Stimulated activated CD4-positive, alpha-beta T cell treated with anti-CD3 and anti-CD28 coated beads, TNF-alpha, amount 100 ng/mL, for 4 hours (primary cell): ENCODE data around the gene MUC4.
"Not testable (repeated sequence)": the region's sequence is repeated elsewhere in the genome, so short reads cannot be mapped to it uniquely, and the experiment has no call there.

Experiments
- DNase-seq, 3 experiments: peaks; one replicate each; pipeline ENCODE4 v3.0.0-alpha.2; 2020; ENCODE audit warnings: low read depth in 3 of 3

Gene MUC4

DNA sequence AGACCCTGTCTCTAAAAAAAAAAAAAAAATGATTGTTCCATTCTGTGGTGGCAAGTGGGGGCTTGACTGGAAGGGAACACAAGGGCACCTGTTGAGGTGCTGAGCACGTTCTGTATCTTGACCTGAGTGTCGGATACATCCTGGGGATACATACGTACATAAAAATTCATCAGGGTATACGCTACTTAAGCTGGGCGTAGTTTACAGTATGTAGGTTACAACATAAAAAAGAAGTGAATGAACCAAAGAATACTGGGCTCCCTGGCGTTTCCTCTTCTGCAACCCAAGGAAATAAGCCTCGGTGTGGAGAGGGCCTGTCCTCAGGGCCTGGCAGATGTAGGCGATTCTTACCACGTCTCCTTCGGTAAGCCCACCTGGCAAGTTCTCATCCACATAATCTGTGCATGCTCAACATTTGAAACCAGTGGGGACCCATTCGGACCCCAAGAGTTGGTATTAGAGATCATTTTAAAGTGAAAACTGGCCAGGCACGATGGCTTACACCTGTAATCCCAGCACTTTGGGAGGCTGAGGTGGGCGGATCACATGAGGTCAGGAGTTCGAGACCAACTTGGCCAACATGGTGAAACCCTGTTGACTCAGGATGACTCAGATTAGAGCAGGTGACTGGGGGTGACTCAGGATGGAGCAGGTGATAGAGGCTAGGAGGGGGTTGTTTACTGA, 96.0 kb downstream of the MUC4 start:
- no peak for DNase-seq

DNA sequence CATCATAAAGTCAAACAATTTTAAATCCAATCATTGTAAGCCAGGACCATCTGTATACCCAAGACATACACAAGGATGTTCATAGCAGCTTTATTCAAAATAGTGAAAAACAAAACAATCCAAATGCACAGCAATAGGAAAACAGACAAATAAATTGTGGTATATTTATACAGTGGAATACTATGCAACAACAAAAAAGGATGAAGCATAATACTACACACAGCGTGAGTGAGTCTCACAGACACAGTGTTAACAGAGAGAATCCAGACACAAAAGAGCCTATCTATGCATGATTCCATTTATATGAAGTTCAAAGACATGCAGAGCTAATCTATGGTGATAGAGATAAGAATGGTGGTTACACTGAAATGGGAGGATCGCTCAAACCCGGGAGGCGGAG, 96.6 kb downstream of the MUC4 start:
- no peak for DNase-seq

DNA sequence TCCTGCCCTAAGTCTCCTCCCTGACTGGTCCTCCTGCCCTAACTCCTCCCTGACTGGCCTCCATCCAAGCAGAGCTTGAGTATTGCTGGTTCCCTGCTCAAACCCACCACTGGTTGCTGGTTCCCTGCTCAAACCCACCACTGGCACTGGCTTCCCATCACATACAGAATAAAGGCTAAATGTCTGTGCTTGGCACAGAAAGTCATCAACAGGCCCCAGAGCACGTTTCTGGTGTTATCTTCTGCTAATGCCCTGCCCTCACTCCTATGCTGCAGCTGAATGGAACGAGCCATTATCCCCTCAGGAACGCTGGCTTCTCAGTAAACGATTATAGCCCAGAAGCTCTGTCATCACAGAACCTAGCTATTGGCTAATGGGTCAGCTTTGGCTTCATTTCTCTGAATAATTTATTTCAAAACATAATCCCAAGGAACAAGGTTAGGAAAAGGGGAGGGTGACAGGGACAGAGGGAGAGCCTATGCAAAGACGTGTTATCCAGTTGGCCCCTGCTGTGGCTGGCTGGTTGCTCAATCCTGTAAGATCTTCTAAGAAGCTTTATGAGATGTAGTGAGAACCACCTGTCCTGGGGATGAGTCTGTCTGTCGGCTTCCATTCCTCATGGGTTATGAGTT, 97.2 kb downstream of the MUC4 start:
- no peak for DNase-seq

DNA sequence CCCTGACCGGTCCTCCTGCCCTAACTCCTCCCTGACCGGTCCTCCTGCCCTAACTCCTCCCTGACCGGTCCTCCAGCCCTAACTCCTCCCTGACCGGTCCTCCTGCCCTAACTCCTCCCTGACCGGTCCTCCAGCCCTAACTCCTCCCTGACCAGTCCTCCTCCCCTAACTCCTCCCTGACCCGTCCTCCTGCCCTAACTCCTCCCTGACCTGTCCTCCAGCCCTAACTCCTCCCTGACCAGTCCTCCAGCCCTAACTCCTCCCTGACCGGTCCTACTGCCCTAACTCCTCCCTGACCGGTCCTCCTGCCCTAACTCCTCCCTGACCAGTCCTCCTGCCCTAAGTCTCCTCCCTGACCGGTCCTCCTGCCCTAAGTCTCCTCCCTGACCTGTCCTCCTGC, 98.6 kb downstream of the MUC4 start:
- DNase-seq, result not testable (repeated sequence)

DNA sequence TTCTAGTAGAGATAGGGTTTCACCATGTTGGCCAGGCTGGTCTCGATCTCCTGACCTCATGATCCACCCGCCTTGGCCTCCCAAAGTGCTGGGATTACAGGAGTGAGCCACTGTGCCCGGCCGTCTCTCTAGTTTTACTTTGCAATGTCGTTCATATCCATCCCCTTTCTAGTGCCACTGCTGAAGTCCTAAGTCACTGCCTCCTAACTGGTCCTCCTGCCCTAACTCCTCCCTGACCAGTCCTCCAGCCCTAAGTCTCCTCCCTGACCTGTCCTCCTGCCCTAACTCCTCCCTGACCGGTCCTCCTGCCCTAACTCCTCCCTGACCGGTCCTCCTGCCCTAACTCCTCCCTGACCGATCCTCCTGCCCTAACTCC, 99.2 kb downstream of the MUC4 start:
- not testable (repeated sequence) for DNase-seq

DNA sequence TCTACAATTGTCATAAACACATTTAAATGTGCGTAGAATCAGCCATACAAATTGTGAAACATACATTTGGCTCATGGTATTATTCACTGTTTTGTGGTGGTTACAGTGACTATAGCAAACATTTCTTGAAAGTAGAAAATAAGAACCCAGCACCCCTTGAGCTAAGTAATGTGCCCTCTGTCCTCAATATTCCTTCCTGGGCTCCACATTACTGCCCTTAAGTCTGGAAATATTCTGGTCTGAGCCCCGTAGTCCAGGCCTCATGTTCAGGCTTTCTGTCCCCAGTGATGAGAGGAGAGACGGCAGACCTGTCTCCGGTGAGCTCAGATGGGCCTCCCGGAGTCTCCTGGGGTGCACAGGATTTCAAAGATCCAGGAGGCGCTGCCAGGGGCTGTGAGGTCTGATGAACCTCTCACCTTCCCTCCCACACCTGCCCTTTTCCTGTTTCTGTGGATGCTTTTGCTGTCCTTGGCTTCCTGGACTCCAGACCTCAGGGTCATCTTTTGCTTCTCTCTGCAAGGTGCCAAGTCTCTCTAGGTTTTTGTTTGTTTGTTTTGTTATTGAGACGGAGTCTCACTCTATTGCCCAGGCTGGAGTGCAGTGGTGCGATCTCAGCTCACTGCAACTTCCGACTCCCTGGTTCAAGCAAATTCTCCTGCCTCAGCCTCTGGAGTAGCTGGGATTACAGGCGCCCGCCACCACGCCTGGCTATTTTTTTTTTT, 99.8 kb downstream of the MUC4 start:
- DNase-seq, result no peak

DNA sequence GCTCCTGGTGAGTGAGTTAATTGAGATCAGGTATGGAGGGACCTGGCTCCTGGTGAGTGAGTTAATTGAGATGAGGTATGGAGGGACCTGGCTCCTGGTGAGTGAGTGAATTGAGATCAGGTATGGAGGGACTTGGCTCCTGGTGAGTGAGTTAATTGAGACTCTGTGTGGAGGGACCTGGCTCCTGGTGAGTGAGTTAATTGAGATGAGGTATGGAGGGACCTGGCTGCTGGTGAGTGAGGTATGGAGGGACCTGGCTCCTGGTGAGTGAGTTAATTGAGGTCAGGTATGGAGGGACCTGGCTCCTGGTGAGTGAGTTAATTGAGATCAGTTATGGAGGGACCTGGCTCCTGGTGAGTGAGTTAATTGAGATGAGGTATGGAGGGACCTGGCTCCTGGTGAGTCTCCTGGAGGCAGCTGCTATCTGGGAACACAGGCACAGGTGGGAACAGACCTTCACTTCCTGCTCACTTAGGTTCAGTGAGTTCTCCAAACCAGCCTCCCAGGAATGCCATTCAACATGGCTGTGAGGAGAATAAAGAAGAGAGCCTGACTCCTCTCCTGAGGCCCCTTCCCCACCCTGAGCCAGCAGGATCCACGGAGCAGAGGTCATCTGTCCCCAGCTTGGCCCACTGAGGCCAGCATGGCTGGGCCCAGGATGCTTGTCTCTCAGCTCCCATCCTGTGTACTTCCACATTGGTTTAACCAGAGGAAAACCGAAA, 100.5 kb downstream of the MUC4 start:
- DNase-seq, result not testable (repeated sequence)

DNA sequence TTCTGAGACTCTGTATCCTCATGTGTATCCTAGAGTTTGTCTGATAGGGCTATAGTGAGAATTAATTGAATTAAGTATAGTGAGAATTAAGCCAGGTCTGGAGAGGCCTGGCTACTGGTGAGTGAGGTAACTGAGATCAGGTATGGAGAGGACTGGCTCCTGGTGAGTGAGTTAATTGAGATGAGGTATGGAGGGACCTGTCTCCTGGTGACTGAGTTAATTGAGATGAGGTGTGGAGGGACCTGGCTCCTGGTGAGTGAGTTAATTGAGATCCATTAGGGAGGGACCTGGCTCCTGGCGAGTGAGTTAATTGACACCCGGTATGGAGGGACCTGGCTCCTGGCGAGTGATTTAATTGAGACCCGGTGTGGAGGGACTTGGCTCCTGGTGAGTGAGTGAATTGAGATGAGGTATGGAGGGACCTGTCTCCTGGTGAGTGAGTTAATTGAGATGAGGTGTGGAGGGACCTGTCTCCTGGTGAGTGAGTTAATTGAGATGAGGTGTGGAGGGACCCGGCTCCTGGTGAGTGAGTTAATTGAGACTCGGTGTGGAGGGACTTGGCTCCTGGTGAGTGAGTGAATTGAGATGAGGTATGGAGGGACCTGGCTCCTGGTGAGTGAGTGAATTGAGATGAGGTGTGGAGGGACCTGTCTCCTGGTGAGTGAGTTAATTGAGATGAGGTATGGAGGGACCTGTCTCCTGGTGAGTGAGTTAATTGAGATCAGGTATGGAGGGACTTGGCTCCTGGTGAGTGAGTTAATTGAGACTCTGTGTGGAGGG, 101.4 kb downstream of the MUC4 start:
- DNase-seq, result not testable (repeated sequence)

DNA sequence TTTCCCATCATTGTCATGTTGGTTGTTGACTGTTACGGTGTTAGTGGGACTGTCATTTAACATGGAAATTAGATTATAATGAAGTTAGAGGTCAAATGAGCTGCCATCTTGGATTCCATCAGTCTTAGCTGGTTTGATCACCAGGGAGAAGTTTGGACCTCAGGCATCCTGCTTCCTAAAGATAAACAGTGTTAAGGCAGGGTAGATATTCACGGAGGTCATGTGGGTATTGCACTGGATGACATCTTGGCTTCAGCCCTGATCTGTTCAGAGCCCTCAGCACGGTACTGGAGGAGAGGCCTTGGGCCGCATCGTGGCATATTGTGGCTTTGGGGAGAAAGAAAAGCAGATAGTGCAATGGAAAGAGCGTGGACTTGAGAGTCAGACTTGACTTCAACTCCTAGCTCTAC, 102.0 kb downstream of the MUC4 start:
- DNase-seq, result no peak

DNA sequence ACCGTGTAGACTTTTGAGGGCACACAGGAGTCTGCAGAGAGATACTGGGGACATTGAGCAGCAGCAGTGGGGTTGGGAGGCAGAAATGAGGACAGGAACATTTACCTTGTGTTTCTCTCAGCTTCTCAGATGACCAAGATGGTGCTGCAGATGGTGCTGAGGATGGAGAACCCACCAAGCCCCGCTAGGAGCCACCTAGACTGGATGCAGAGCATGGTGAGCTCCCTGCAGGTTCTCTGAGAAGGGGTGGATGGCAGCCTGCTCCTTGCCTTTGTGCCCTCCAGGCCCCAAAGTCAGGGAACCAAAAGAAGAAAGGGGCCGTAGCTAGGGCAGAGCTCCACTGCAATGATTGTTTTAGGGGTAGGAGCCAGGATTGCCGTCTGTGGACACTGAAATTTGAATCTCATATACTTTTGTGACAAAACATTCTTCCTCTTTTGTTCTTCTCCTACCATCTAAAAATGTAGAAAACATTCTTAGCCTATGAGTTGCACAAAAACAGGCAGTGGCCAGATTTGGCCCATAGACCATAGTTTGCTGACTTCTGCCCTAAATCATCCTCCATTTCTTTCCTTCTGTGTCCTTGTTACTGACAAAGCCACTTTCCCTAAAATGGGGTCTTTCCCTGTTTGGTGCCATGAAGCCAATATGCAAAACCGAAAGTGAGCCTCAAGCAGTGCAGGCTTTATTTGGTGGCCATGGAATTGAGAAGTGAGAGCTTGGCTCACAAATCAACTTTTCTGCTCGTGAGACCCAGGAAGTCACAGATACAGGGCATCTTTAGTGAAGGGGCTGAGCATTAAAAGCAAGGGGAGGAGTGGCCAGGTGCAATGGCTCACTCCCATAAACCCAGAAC, 102.9 kb downstream of the MUC4 start:
- DNase-seq, result no peak

DNA sequence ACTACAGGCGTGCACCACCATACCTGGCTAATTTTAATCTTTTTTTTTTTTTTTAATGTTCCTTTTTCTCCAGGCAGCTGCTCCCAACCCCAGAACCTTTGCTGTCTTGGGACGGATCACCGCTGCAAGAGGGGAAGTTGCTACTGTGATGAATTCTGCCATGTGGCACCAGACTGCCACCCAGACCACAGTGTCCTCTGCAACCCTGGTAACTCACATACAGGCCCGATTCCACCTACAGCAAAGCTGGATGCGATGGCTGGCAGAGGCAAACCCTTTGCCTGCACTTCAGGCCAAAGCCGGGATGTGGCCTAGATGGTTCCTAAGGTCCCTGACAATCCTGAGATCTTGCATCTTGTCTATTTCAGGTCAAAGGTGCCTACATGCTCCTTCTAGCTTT, 103.7 kb downstream of the MUC4 start:
- no peak for DNase-seq

DNA sequence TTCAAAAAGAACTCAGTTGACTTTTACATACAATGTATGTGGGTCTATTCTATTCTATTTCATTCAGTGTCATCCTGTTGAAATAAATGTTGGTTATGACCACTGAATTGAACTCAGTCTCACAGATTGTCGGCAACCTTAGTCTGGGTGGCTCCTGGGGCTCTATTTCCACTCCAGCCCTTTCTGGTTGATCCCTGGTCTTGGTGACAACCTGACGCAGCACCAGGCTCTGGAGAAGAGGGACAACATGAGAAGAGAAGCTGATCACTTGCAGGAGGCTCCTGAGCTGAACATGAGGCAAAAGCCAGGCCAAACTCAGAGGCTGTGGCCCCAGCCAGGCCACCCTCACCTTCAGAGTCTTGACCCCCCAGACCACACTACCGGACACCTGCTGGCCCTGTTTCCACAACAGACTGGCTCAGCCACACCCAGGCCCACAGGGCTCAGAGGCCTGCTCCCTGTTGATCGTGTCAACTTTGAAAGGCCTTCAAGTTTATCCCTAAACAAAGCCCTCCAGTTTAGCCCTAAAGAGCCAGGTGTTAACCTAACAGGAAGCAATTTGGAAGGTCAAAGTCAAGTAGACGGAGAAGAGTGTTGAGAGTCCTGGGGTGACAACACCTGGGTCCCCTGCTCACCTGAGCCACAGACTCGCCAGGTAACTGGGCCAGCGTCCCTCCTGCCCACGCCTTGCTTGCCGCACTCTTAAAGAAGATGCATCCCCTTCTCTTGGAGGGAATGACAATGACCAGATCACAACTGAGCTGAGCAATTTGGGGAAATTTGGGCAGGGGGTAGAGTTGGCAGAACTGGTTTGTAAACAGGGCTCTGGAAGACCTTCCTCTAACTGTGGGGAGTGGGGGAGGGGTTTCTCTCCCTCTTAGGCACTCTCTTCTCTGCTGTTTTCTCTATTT, 106.4 kb downstream of the MUC4 start:
- DNase-seq, result no peak

DNA sequence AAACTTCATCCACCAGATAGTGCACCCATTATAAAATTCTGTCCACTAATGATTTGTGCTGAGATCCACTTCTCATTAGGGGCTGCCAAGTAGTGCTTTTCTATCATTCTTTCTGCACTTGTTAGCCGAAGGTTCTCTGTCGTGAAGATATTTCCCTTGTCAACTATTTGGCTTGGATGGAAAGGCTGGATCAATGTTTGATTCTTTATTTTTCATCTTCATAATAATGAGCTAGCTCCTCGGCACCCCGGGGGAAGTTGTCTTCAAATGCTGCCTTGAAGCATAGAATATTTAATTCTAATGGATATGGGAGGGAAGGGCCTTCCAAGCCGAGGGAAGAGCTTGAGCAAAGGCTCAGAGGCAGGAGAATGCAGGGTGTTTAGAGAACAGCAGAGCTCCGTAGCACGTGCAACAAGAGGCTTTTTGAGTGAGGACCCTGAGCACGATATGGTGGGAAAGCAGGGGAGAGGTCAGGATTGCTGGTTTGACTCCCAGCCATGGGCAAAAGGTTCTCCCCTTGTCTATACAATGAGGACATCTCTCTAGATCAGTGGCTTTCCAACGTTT, 107.2 kb downstream of the MUC4 start:
- DNase-seq, result no peak

DNA sequence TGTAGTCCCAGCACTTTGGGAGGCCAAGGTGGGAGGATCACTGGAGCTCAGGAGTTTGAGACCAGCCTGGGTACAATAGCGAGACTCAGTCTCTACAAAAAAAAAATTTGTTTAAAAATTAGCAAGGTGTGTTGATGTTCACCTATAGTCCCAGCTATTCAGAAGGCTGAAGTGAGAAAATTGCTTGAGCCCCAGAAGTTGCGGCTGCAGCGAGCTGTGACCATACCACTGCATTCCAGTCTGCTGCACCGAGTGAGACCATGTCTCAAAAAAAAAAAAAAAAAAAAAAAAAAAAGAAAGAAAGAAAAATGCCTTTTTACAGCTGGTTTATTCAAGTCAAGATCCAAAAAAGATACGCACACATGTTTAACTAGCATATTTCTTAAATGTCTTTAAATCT, 108.0 kb downstream of the MUC4 start:
- DNase-seq, result no peak

DNA sequence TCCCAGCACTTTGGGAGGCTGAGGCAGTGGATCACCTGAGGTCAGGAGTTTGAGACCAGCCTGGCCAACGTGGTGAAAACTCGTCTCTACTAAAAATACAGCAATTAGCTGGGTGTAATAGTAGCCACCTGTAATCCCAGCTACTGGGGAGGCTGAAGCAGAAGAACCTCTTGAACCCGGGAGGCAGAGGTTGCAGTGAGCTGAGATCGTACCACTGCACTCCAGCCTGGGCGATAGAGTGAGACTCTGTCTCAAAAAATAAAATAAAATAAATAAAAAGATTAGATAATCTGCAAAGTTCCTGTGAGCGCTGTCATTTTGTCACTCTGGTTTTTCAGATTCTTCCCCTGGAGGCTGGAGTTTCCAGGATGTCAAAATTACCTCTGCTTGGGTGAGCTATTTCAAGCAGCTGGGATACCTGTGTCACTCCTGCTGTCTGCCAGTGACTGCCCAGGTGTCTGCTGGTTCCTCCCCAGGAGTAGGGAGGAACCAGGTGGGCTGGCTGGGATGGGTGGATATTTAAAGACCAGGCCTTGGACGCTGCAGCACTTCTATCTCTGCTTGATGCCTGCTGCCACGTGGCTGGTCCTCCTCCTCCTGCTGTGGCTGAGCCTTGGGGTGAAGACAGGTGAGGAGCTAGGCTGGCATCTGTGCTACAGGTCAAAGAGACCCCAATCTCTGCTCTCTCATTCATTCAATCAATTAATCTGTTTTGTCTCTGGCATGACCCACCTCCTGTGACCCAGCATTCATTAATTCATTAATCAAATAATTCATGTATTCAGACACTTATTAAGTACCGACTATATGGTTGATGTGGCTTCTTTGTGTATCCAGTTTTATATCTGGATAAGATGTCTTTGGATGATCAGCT, 110.5 kb downstream of the MUC4 start:
- no peak for DNase-seq

DNA sequence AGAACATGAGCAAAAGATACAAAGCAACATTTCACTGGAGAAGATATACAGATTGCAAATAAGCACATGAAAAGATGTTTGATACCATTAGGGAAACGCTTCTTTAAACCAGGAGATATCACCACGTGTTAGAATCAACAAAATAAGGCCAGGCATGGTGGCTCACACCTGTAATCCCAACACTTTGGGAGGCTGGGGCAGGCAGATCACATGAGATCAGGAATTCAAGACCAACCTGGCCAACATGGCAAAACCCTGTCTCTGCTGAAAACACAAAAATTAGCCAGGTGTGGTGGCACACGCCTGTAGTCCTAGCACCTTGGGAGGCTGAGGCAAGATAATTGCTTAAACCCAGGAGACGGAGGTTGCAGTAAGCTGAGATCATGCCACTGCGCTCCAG, 111.4 kb downstream of the MUC4 start:
- DNase-seq, result no peak

DNA sequence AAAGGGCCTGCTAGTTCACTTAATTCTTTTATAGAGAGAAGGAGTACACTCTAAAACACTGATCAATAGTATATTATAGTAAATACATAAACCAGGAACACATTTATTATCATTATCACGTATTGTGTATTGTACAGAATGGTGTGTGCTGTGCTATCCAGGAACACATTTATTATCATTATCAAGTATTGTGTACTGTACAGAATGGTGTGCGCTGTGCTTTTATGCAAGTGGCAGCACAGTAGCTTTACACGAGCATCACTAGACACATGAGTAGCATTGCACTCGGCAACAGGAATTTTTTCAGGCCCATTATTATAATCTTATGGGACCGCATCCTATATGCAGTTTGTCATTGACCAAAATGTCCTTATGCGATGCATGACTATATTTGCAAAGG, 111.9 kb downstream of the MUC4 start:
- no peak for DNase-seq

DNA sequence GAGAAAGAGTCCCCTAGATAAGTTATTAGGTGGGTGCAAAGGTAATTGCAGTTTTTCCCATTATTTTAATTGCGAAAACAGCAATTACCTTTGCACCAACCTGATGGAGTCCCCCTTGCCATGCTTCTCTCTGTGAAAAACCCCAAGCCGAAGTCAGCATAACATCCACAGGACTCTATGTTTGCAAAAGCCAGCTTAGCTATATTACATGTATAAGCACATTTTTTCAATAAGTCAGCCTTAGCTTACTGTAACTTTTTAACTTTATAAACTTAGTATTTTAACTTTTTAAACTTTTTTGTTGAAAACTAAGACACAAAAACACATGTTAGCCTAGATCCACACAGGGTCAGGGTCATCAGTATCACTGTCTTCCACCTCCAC, 112.3 kb downstream of the MUC4 start:
- DNase-seq, result no peak
